ENCODE results near the gene PPL.

DNA sequence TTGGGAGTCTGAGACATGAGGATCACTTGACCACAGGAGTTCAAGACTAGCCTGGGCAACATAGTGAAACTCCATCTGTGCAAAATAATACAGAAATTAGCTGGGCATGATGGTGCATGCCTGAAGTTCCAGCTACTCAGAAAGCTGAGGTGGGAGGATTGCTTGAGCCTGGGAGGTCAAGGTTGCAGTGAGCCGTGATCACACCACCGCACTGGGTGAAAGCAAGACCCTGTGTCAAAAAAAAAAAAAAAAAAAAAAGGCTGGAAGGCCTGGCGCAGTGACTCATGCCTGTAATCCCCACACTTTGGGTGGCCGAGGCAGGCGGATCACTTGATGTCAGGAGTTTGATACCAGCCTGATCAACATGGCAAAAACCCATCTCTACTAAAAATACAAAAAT, 81.6 kb downstream of the PPL start:
- TF ChIP-seq, protein P1, sequence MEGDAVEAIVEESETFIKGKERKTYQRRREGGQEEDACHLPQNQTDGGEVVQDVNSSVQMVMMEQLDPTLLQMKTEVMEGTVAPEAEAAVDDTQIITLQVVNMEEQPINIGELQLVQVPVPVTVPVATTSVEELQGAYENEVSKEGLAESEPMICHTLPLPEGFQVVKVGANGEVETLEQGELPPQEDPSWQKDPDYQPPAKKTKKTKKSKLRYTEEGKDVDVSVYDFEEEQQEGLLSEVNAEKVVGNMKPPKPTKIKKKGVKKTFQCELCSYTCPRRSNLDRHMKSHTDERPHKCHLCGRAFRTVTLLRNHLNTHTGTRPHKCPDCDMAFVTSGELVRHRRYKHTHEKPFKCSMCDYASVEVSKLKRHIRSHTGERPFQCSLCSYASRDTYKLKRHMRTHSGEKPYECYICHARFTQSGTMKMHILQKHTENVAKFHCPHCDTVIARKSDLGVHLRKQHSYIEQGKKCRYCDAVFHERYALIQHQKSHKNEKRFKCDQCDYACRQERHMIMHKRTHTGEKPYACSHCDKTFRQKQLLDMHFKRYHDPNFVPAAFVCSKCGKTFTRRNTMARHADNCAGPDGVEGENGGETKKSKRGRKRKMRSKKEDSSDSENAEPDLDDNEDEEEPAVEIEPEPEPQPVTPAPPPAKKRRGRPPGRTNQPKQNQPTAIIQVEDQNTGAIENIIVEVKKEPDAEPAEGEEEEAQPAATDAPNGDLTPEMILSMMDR (IDR thresholded peaks at IDR 0.05; ENCODE audit: low read length), result no peak
- TF ChIP-seq EZH2 (IDR thresholded peaks at IDR 0.05; ENCODE audit: borderline replicate concordance, low read length), result no peak

Data from OCI-LY1 (cell line).